Measurements from ENCODE around the gene FAM222A.

The FAM222A gene

GRCh38 chr12:109739747-109740693 is 26.4 kb downstream of the FAM222A start:
- no peak for DNase-seq

- no peak for DNase-seq
These were observed 27.1 kb downstream of the FAM222A start for GRCh38 chr12:109740694-109741245.

DNA sequence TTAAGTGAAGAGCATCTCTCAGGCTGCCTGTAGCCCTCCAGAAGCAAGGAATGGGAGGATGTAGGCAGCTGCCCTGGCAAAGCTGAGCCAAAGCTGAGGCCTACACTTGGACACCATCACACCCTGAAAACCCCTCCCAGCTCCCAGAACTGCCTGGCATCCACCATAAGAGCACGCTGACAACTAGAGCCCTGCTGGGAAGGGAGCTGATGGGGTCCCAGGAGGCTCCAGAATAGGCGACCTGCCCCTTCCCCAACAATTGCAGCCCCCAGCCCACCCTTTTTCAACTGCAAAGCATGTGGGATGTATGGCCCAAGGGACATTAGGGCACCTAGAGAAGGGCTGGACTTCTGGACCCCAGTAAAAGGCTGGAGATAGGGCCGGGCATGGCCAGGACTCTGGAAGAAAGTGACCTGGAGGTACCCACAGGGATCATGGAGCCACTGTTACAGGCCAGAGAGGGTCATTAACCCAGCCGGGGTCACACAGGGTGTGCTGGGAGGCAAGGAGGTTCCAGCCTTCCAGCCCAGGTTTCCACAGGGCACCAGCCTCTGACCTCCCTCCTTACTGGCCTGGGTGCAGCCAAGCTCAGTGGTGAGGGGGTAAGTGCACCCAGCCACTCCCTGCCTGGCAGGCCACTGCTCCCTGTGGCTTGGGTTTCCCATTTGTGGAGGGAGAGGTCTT is 27.8 kb downstream of the FAM222A start:
- DNase-seq, result no peak

DNA sequence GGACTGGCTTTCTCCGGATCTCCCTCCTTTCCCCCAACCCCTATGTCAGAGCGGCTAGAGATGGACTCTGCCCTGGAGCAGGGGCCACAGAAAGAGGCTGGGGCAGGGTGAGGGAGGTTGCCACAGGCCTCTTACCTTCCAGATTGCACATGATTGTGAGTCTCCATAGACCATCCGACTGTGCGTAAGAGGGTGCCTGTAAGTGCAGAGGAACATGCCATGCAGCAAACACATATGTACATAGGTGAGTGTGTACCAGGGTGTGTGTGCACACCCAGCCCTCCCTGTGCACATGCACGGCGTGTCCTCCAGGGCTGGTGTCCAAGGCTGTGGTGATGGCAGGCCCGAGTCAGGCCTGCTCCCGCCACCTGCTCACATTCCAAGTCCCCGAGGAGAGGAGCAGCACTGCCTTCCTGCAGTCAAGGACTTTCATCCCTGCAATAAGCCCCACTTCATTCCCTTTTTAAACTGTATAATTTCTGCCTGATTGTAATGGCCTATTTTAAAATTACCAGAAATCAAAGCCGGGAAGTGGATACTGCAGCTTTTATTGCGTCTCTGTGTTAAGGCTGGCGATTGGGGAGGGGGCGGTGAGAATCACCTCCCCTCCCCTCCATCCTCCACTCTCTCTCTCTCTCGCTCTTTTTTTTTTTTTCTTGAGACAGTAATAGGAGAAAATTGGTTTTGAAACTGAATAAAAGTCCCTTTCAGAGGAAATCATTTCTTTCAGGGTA is 28.5 kb downstream of the FAM222A start:
- DNase-seq, result no peak

GRCh38 chr12:109743076-109743910 is 29.7 kb downstream of the FAM222A start:
- DNase-seq, result no peak

DNA sequence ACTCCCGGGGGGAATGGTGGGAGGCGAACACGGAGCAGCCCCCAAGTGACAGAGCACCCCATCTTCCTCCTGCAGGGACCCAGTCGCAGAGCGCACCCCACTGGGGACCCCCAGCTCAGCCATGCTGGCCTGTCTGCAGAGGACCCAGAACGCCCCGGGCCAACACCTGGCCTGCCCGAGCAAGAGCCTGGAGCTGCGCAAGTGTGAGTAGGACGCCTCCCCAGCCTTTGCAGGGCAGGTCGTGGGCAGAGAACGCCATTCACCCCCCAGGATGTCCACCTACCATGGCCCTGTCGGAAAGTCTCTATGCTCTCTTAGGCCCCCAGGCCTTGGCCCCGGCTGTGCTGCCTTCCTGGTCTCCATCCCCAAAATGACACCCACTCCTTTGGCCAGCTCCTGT is 30.4 kb downstream of the FAM222A start:
- no peak for DNase-seq

DNA sequence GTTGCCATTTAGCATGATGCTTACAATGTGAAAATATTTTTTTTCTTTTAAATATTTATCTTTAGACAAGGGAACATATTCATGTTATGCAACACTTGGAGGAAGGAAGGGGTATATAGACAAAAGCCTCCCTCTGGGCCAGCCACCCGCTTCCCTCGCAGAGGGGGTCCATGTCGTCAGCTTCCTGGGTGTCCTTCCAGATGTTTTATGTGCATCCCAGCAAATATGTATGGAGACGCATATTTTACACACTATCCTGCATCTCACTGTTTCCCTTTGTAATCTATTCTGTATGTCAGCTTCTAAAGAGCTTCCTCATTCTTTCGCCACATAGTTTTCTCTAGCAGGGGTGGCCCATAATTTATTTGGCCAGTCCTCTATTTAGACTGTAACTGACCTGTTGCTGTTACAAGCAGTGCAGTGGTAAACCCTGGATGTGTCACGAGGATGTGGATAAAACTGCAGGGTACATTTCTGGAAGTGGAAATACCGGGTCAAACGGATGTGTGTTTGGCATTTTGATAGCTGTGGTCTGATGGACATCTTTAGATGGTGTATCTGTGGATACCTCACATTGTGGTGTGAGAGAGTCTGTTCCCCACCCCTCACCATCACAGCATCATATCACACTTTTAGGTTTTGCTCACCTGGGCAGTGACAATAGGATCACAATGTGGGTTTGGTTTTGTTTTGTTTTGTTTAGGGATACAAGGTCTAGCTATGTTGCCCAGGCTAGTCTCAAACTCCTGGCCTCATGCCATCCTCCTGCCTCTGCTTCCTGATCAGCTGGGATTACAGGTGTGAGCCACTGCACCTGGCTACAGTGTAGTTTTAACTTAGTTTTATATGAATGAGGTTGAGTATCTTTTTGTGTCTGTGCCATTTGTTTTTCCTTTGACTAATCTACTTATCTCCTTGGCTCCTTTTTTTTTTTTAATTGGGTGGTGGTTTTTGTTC is 31.6 kb downstream of the FAM222A start:
- no peak for DNase-seq

- no peak for DNase-seq
These were observed 38.8 kb downstream of the FAM222A start for GRCh38 chr12:109752117-109753053.

DNA sequence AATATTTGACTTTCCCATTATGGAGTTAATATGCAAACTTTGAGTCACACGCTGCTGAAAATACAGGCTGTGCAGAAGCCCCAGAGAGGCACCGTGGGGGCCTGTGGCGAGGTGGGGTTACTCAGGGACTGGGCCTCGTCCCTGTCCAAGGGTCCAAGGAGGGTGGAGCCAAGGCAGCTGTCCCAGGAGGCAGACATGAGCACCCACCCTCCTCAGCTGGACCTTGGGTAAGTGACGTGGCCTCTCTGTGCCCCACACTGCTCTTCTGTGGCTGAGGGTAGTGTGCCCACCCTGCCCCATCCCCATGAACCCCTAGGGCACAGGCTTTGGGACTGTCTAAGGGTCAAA is 39.4 kb downstream of the FAM222A start:
- DNase-seq, result no peak

DNA sequence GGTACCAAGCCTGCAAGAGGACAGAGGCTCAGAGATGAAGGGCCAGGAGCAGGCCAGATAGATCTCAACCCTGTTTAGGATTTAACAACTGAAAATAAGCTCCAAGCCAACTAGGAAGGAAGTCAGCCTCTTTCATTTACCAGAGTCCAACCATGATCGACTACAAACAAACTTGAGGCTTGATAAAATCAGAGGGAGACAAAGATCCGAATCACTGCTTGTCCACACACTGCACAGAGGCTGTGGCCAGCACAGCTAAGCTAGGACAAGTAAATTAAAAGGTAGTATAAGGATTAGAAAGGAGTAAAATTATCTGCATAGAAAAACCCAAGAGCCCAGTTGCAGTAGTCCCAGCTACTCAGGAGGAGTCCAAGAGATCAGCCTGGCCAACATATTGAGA is 40.3 kb downstream of the FAM222A start:
- no peak for DNase-seq

- DNase-seq, result no peak
These were observed 42.8 kb downstream of the FAM222A start for GRCh38 chr12:109756457-109756856.

- DNase-seq, result no peak
These were observed 44.1 kb downstream of the FAM222A start for GRCh38 chr12:109757671-109758265.

GRCh38 chr12:109758426-109759420 is 45.1 kb downstream of the FAM222A start:
- DNase-seq, result no peak

DNA sequence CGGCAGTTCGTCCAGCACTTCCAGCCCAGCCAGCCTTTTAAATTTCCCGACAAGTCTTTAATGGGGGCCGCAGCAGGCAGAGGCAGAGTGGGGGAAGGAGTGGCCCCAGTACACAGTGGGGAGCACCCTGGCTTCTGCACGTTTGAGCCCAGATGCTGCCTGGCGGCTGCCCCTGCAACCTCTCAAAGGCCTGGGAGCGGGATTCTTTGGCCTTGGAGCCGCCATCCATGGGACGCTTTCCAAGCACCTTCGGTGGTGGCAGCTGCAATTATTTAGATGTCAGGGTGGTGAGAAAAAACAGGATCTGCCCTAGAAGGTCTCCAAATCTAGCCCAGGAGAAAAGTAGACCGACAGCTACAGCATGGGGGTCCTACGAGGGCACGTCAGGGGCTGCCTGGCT is 46.0 kb downstream of the FAM222A start:
- no peak for DNase-seq

DNA sequence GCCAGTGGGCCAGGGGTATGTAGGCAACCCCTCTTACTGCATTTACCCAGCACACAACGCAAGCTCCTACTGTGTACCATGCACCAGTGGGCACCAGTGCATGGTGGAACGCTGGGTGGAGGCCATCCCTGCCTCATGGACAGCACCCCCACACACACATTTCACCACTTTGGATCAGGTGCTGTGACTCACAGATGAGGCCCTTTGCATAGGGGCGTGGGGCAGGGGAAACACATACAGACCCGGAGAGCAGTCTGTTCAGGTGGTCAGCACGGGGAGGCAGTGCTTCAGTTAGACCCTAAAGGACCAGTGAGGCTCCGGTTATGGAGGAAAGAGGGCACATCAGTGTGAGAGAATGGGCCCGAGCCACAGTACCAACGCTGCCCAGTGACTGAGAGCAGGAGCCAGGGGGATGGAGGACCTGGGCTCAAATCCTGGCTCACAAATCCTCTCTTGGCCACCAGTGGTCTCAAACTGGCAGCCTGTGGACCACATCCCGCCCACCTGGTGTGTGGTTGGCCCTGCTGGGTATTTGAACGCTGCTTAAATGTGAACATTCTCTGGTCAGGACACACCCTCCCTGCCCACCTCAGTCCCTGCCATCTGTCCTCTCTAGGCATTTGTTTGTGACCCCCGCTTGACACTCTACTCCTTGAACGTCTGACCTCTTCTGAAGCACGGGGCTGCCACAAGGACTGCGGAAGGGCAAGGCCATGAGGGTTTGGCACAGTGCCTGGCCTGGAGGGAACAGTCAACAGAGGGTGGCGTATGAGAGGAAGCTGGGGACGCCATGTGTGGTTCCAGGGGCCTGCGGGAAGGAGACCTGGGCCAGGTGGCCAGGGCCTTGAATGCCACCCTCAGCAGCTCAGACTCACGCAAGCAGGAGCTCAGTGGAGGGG is 46.7 kb downstream of the FAM222A start:
- DNase-seq, result no peak

GRCh38 chr12:109760930-109761921 is 47.6 kb downstream of the FAM222A start:
- DNase-seq, result no peak

All from 8988T (cell line).